Thoracic aorta (tissue), 2 donors: Measurements from ENCODE around the gene BMP4. TPM values are rescaled to one million over a fixed set of nuclear protein-coding genes. Genes with fewer than 3 reads are reported as not detected.
"Not testable (repeated sequence)": the region's sequence is repeated elsewhere in the genome, so short reads cannot be mapped to it uniquely, and the experiment has no call there.

Experiments
- ATAC-seq: fragments of 150-250 bp; one replicate; pipeline ENCODE4 v1.8.0; 2017; ENCODE audit warnings: low read depth; ENCODE audit not compliant: insufficient number of reproducible peaks, low FRiP score
- DNase-seq: peaks from one replicate; pipeline ENCODE4 v3.0.0-alpha.2; 2020; ENCODE audit warnings: low spot score
- H3K27ac ChIP-seq, 2 donors: fragments of 200-600 bp; sonication (generic); 1 replicate in 1 of 2; 2 replicates in 1 of 2; pipeline ENCODE4 v1.5.1; 2016; ENCODE audit warnings: mild to moderate bottlenecking in 2 of 2, moderate library complexity in 2 of 2
- H3K27me3 ChIP-seq: fragments of 200-600 bp; sonication (generic); replicated peaks from 2 replicates; pipeline ENCODE4 v1.6.0; 2016; ENCODE audit warnings: mild to moderate bottlenecking; ENCODE audit not compliant: insufficient read depth
- H3K36me3 ChIP-seq: fragments of 200-600 bp; sonication (generic); one replicate; pipeline ENCODE4 v1.5.1; 2016
- H3K4me1 ChIP-seq, 2 donors: fragments of 200-600 bp; sonication (generic); 1 replicate in 1 of 2; 2 replicates in 1 of 2; pipeline versions ENCODE4 v1.5.1 to v1.6.0; 2016; ENCODE audit warnings: low read depth in 2 of 2, mild to moderate bottlenecking in 1 of 2; ENCODE audit not compliant: control insufficient read depth in 1 of 2
- H3K4me3 ChIP-seq: fragments of 200-600 bp; sonication (generic); 2 replicates; pipeline ENCODE4 v1.5.1; 2016; ENCODE audit warnings: mild to moderate bottlenecking
- H3K9me3 ChIP-seq: fragments of 200-600 bp; sonication (generic); 2 replicates; pipeline ENCODE4 v1.5.1; 2016
- total RNA-seq, 2 donors: library from RNA; depleted of rRNA; stranded (reverse); fragments of >200 nt; gene quantifications; one replicate each; pipeline versions ENCODE4 v1.1.0 to v1.2.3, GENCODE V29; 2016
- TF ChIP-seq, protein P1 (sequence below): fragments of 200-600 bp; sonication (generic); IDR thresholded peaks from one replicate; pipeline ENCODE4 v1.5.1; 2019; ENCODE audit warnings: antibody characterized with exemption

BMP4 gene
- total RNA-seq, 2 donors from 2014 or later = 23.7 to 26.9 TPM

DNA sequence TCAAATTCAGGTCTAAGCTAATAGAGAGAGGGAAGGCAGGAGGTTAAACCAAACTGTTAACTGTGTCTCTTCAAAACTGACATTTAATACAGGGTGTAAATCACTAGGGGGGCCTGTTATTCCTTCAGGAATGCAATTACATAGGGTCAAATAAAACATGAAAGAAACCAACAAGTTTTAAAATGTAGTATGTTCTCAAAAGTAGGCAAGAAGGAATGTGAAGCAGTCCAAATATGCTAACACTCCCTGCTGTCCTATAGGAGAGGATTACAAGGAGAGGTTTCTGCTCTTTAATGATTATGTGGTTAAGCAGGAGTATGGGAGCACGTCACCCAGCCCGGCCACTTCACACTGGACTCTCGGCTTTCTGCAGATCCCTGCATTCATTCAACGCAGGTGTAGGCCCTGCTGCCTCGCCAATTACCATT lies 42.5 kb upstream of the BMP4 start:
- no peaks in the 10 kb centered on the region for H3K36me3 ChIP-seq
- ATAC-seq = no peak

DNA sequence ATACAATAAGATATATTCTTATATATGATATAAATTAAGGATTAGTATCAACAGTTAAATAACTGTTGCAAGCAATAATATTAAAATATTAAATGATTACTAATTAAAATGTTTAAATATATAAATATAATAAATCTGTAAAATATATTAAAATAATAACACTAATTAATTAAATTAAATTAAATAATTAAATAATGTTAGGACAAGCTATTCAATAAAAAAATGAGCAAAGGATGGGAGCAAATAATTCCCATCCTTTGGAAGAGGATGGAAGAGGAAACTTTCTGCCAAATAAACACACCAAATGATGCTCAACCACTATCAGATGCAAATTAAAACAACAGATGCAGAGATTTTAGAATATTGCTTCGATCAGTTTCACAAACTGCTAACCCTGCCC lies 39.4 kb upstream of the BMP4 start:
- DNase-seq (no peak), ATAC-seq (no peak)
- TF ChIP-seq, protein P1, sequence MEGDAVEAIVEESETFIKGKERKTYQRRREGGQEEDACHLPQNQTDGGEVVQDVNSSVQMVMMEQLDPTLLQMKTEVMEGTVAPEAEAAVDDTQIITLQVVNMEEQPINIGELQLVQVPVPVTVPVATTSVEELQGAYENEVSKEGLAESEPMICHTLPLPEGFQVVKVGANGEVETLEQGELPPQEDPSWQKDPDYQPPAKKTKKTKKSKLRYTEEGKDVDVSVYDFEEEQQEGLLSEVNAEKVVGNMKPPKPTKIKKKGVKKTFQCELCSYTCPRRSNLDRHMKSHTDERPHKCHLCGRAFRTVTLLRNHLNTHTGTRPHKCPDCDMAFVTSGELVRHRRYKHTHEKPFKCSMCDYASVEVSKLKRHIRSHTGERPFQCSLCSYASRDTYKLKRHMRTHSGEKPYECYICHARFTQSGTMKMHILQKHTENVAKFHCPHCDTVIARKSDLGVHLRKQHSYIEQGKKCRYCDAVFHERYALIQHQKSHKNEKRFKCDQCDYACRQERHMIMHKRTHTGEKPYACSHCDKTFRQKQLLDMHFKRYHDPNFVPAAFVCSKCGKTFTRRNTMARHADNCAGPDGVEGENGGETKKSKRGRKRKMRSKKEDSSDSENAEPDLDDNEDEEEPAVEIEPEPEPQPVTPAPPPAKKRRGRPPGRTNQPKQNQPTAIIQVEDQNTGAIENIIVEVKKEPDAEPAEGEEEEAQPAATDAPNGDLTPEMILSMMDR = no peak
- H3K4me1 ChIP-seq = peaks cover 0 to 14% of the 10 kb centered on the region in 2 donors
- no peak overlapping the region for H3K4me3 ChIP-seq
- H3K27me3 ChIP-seq = no peaks in the 10 kb centered on the region
- no peak overlapping the region for H3K27ac ChIP-seq
- H3K9me3 ChIP-seq = no peaks in the 10 kb centered on the region
- no peaks in the 10 kb centered on the region for H3K36me3 ChIP-seq

More for the DNA sequence above, 42.5 kb upstream of the BMP4 start:
- H3K4me3 ChIP-seq = no peak overlapping the region
- H3K27me3 ChIP-seq = no peaks in the 10 kb centered on the region
- no peaks in the 10 kb centered on the region for H3K9me3 ChIP-seq
- no peak for DNase-seq
- peaks cover 0 to 19% of the 10 kb centered on the region in 2 donors for H3K4me1 ChIP-seq
- TF ChIP-seq, protein P1 = no peak
- no peak overlapping the region for H3K27ac ChIP-seq

DNA sequence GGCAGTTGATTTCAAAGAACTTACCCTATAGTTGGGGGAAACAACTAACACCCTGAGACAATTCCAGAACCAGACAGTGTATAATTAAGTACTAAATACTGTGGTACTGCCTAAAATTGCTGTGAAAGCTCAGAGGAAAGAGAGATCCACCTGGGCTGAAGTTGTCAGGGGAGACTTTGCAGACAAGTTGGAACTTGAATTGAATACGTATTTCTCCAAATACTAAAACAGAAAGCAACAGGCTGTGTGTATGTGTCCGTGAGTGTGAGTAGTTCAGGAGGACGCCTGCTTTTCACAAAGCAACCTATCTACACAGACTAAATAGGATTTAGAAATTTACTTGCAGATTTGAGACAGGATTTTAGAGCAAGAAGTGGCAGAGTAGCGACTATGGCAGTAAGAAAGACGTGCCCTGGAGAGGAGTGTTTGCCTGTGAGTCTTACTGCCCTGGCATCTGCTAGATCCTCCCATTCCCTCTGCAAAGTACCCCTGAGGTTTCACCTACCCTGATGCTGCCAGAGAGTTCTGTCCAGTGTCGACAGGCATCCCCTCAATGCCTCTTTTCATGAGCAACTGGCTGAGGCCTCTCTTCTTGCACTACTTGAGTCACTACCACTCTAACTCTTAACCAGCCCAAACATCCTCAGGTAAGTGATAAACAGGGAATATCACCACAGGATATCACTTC lies 37.4 kb upstream of the BMP4 start:
- TF ChIP-seq, protein P1 = no peak
- no peaks in the 10 kb centered on the region for H3K36me3 ChIP-seq
- H3K4me3 ChIP-seq = no peak overlapping the region
- DNase-seq = no peak
- no peak overlapping the region for H3K27ac ChIP-seq
- no peaks in the 10 kb centered on the region for H3K4me1 ChIP-seq
- no peaks in the 10 kb centered on the region for H3K27me3 ChIP-seq
- ATAC-seq = no peak
- no peaks in the 10 kb centered on the region for H3K9me3 ChIP-seq

DNA sequence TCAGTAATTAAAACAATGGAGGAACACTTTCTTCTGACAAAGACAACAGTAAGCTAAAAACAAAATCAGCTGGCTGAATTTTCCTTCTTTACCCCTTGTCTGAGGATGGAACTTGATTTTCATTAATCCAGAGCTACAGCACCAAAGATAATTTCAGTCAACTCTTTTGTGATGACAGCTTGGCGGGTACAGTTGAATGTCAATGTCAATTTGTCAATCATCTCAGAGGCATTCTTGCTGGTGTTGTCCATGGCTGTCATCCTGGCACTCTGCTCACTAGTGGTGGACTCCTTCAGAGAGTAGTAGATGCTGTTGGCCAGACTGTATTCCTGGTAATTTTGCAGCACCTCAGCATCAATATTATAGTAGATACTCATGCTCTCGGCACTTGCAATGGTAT lies 34.4 kb upstream of the BMP4 start:
- Histone ChIP-seq H3K36me3 (no peaks in the 10 kb centered on the region), H3K9me3 (no peaks in the 10 kb centered on the region)

DNA sequence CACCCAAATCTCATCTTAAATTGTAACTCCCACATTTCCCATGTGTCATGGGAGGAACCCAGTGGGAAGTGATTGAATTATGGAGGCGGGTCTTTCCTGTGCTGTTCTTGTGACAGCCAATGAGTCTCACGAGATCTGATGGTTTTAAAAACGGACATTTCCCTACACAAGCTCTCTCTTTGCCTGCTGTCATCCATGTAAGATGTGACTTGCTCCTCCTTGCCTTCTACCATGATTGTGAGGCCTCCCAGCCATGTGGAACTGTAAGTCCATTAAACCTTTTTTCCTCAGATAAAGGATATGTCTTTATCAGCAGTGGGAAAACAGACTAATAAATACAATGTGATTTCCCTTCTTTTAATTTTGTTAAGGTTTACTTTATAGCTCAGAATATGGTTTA lies 30.1 kb upstream of the BMP4 start:
- not testable (repeated sequence) for DNase-seq, H3K4me3 ChIP-seq, H3K4me1 ChIP-seq, H3K9me3 ChIP-seq, H3K27ac ChIP-seq, H3K36me3 ChIP-seq, ATAC-seq, H3K27me3 ChIP-seq

More for the DNA sequence above, 34.4 kb upstream of the BMP4 start:
- Histone ChIP-seq H3K27me3 (no peaks in the 10 kb centered on the region), H3K27ac (no peak overlapping the region), H3K4me3 (no peak overlapping the region), H3K4me1 (no peaks in the 10 kb centered on the region)
- no peak for DNase-seq
- ATAC-seq = no peak
- TF ChIP-seq, protein P1 = no peak

DNA sequence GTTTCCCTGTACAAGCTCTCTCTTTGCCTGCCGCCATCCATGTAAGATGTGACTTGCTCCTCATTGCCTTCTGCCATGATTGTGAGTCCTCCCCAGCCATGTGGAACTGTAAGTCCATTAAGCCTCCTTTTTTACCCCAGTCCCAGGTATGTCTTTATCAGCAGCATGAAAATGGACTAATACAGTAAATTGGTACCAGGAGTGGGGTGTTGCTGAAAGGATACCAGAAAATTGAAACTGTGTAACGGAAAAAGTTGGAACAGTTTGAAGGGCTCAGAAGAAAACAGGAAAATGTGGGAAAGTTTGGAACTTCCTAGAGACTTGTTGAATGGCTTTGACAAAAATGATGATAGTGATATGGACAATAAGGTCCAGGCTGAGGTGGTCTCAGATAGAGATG lies 28.3 kb upstream of the BMP4 start:
- not testable (repeated sequence) for H3K4me1 ChIP-seq, ATAC-seq, DNase-seq, H3K36me3 ChIP-seq, H3K27me3 ChIP-seq, H3K4me3 ChIP-seq, H3K9me3 ChIP-seq, H3K27ac ChIP-seq
